ENCODE results near the gene CTXN1.

Gene CTXN1

DNA sequence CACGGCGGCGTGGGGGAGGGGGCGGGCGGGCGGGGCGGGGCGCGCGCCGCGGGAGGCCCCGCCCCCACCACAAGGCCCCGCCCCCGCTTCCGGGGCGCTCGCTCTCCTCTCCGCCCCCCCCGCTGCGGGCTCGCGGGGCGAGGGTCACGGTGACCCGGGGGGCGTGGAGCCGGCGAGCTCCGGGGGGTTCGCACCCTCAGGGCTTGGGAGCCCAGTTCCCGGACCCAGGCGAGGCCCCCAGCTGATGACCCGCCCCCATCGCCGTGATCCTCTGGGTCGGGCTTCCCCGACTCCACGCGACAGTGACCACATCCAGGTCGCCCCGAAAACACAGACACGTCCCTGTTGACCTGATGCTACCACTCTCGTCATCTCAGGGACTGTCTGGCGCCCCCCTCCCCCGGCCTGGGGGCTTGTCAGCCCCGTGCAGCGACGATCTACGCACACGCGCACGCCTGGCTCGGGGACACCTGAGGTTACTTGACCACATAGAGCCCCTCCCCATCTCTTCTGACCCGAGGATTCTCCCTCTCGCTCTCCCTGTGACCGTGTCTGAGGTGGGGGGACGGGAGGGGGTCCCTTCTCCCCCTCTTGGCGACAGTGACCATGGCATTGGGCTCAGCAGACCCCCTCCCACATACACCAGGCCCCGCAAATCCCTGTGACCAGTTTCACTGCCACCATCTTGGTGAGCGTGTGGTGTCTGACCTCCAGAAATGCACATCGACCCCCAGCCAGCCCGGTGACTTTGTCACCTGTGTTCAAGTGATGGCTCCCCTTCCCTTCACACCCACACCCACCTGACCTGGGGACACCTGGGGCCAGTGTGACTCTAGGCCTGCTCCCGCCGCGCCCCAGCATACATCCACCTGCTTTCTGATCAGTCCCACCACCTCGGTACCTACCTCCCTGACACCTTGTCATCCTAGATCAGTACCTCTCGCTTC lies 21.6 kb downstream of the CTXN1 start:
- Histone ChIP-seq H3K36me3 (ENCODE audit: insufficient read depth, low read length) (no peaks in the 10 kb centered on the region), H3K79me2 (ENCODE audit: insufficient read depth, low read length) (peaks cover 54% of the 10 kb centered on the region)
- no peak for TF ChIP-seq EZH2phosphoT487 (IDR thresholded peaks at IDR 0.05; ENCODE audit: borderline replicate concordance)
- TF ChIP-seq, protein P1, sequence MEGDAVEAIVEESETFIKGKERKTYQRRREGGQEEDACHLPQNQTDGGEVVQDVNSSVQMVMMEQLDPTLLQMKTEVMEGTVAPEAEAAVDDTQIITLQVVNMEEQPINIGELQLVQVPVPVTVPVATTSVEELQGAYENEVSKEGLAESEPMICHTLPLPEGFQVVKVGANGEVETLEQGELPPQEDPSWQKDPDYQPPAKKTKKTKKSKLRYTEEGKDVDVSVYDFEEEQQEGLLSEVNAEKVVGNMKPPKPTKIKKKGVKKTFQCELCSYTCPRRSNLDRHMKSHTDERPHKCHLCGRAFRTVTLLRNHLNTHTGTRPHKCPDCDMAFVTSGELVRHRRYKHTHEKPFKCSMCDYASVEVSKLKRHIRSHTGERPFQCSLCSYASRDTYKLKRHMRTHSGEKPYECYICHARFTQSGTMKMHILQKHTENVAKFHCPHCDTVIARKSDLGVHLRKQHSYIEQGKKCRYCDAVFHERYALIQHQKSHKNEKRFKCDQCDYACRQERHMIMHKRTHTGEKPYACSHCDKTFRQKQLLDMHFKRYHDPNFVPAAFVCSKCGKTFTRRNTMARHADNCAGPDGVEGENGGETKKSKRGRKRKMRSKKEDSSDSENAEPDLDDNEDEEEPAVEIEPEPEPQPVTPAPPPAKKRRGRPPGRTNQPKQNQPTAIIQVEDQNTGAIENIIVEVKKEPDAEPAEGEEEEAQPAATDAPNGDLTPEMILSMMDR (conservative IDR thresholded peaks at IDR 0.05; ENCODE audit: low read length): no peak

DNA sequence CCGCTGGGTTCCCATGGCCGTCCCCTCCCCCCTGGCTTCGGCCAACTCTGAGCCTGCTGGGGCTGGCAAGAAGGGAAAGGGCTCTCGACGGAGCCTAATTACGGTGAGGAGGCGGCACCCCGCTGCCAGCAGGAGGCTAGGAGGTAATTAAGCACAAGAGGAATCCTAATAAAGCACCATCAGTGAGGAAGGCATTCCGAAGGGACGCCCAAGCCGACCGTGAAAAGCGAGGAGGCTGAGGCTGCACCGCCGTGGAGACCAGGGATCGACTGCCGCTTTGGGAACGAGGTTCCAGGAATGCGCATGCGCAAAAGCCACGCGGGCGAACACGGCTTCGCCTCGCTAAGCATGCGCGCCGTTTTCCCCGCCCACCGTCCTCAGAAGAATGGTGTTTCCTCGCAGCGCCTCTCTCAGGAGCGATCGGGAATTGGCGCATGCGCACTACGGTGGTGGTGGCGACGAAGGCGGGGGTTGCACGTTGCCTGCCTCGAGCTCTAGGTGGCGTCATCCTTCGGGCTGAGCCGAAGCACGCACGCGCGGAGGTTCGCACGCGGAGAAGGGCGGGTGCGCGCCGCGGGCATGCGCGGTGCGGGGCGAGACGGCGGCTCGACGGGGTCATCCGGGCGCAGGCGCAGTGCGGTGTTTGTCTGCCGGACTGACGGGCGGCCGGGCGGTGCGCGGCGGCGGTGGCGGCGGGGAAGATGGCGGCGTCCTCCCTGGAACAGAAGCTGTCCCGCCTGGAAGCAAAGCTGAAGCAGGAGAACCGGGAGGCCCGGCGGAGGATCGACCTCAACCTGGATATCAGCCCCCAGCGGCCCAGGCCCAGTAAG lies 22.5 kb downstream of the CTXN1 start, which contains the start of gene MAP2K7:
MAP2K7 (plus strand) TSS at position 634 of the 830 bp plus-strand sequence; CDS start at position 702, 68 bp downstream.
- TF ChIP-seq, protein P1 (conservative IDR thresholded peaks at IDR 0.05; ENCODE audit: low read length): peak; percentile 75
- no peak for TF ChIP-seq EZH2phosphoT487 (IDR thresholded peaks at IDR 0.05; ENCODE audit: borderline replicate concordance)
- Histone ChIP-seq H3K9ac (ENCODE audit: low read depth, low read length, poor library complexity, severe bottlenecking) (peak within 1 kb of the TSS; percentile 92), H3K36me3 (ENCODE audit: insufficient read depth, low read length) (no peaks in the 10 kb centered on the region), H2AFZ (ENCODE audit: low read length) (peak within 1 kb of the TSS; percentile 95), H3K27me3 (ENCODE audit: insufficient read depth, low read length, poor library complexity, severe bottlenecking) (no peaks in the 10 kb centered on the region), H3K4me2 (ENCODE audit: low read depth, low read length, poor library complexity, severe bottlenecking) (peak within 1 kb of the TSS; percentile 95), H3K4me1 (ENCODE audit: insufficient read depth, low read length, poor library complexity, severe bottlenecking) (peaks cover 25% of the 10 kb centered on the region), H4K20me1 (ENCODE audit: insufficient read depth, low read length, poor library complexity, severe bottlenecking) (peaks cover 33% of the 10 kb centered on the region), H3K9me2 (replicated peaks; ENCODE audit: low read depth, low read length) (no peaks in the 10 kb centered on the region), H3K9me3 (ENCODE audit: insufficient read depth, low read depth, low read length) (no peaks in the 10 kb centered on the region), H3K79me2 (ENCODE audit: insufficient read depth, low read length) (peaks cover 51% of the 10 kb centered on the region), H3K4me3 (ENCODE audit: low read length, poor library complexity, severe bottlenecking) (peak within 1 kb of the TSS; percentile 91), H3F3A (ENCODE audit: low read depth) (no peaks in the 10 kb centered on the region)

More for the DNA sequence above, 21.6 kb downstream of the CTXN1 start:
- Histone ChIP-seq H2AFZ (ENCODE audit: low read length) (0 out of 2 replicates have a peak overlapping the region, but pooled peaks have one; percentile 43), H3K4me1 (ENCODE audit: insufficient read depth, low read length, poor library complexity, severe bottlenecking) (peaks cover 25% of the 10 kb centered on the region), H3F3A (ENCODE audit: low read depth) (no peaks in the 10 kb centered on the region), H3K9me2 (replicated peaks; ENCODE audit: low read depth, low read length) (no peaks in the 10 kb centered on the region), H3K27me3 (ENCODE audit: insufficient read depth, low read length, poor library complexity, severe bottlenecking) (no peaks in the 10 kb centered on the region), H3K9me3 (ENCODE audit: insufficient read depth, low read depth, low read length) (no peaks in the 10 kb centered on the region), H3K4me2 (ENCODE audit: low read depth, low read length, poor library complexity, severe bottlenecking) (peak overlapping the region; percentile 94), H4K20me1 (ENCODE audit: insufficient read depth, low read length, poor library complexity, severe bottlenecking) (peaks cover 39% of the 10 kb centered on the region), H3K9ac (ENCODE audit: low read depth, low read length, poor library complexity, severe bottlenecking) (peak overlapping the region; percentile 89), H3K4me3 (ENCODE audit: low read length, poor library complexity, severe bottlenecking) (peak overlapping the region; percentile 88)

DNA sequence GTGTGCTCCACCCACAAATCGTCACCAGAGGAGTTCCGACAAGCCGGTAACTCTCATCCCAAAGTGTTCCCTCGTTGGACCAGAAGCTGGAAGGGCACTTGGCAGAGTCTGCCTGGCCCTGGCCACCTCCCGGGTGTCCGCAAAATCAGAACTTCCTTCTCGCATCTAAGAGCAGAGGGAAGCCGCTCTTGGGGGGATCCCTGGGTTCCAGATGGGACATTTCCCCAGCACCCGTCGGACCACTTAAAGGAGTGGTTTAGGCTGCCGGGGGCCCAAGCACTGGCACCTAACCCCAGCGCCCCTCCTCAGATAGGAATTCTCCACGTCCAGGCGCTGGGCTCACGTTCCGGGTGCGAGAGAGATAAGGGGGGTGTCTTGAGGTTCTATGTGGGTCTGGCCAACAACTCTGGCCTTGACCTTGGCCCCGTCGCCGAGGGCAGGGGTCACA lies 23.1 kb downstream of the CTXN1 start:
- Histone ChIP-seq H2AFZ (ENCODE audit: low read length) (peak overlapping the region; percentile 95), H3K4me2 (ENCODE audit: low read depth, low read length, poor library complexity, severe bottlenecking) (peak overlapping the region; percentile 95), H3K9ac (ENCODE audit: low read depth, low read length, poor library complexity, severe bottlenecking) (peak overlapping the region; percentile 92), H3K27me3 (ENCODE audit: insufficient read depth, low read length, poor library complexity, severe bottlenecking) (no peaks in the 10 kb centered on the region), H3K36me3 (ENCODE audit: insufficient read depth, low read length) (no peaks in the 10 kb centered on the region), H3K9me3 (ENCODE audit: insufficient read depth, low read depth, low read length) (no peaks in the 10 kb centered on the region), H3K4me1 (ENCODE audit: insufficient read depth, low read length, poor library complexity, severe bottlenecking) (peaks cover 25% of the 10 kb centered on the region), H3K9me2 (replicated peaks; ENCODE audit: low read depth, low read length) (no peaks in the 10 kb centered on the region), H3K4me3 (ENCODE audit: low read length, poor library complexity, severe bottlenecking) (peak overlapping the region; percentile 91), H3K79me2 (ENCODE audit: insufficient read depth, low read length) (peaks cover 45% of the 10 kb centered on the region), H4K20me1 (ENCODE audit: insufficient read depth, low read length, poor library complexity, severe bottlenecking) (peaks cover 30% of the 10 kb centered on the region), H3F3A (ENCODE audit: low read depth) (no peaks in the 10 kb centered on the region)
- TF ChIP-seq, protein P1 (conservative IDR thresholded peaks at IDR 0.05; ENCODE audit: low read length): no peak
- no peak for TF ChIP-seq EZH2phosphoT487 (IDR thresholded peaks at IDR 0.05; ENCODE audit: borderline replicate concordance)

All from Loucy (cell line).